GM23338 (cell line): ENCODE results near the gene SH3TC1. TPM values are rescaled to one million over a fixed set of nuclear protein-coding genes. Genes with fewer than 3 reads are reported as not detected.

Experiments used
- ATAC-seq: fragments of 200-7000 bp; cut with Tn5 transposase; 3 replicates; pipeline ENCODE4 v1.9.1; 2020
- DNase-seq: peaks from one replicate; pipeline ENCODE4 v3.0.0-alpha.2; 2015; ENCODE audit warnings: low spot score
- H2AFZ ChIP-seq: fragments of 200-600 bp; sonication (generic); 2 replicates; pipeline ENCODE4 v1.8.0; 2016; ENCODE audit warnings: antibody characterized with exemption, mild to moderate bottlenecking, moderate library complexity
- H3F3A ChIP-seq: fragments of 200-600 bp; sonication (generic); replicated peaks from 2 replicates; pipeline ENCODE4 v1.8.0; 2017; ENCODE audit warnings: antibody characterized with exemption, mixed run types, low read depth
- H3K27ac ChIP-seq: fragments of 200-600 bp; sonication (generic); 2 replicates; pipeline ENCODE4 v1.6.1; 2016; ENCODE audit warnings: low read depth
- H3K27me3 ChIP-seq: fragments of 200-600 bp; sonication (generic); 2 replicates; pipeline ENCODE4 v1.8.0; 2016; ENCODE audit warnings: mild to moderate bottlenecking, mixed run types, moderate library complexity; ENCODE audit not compliant: insufficient read depth
- H3K36me3 ChIP-seq: fragments of 200-600 bp; sonication (generic); 2 replicates; pipeline ENCODE4 v1.8.0; 2016; ENCODE audit warnings: mild to moderate bottlenecking; ENCODE audit not compliant: insufficient read depth
- H3K4me1 ChIP-seq: fragments of 200-600 bp; sonication (generic); 2 replicates; pipeline ENCODE4 v1.8.0; 2016; ENCODE audit warnings: mild to moderate bottlenecking, moderate library complexity; ENCODE audit not compliant: insufficient read depth
- H3K4me2 ChIP-seq: fragments of 200-600 bp; sonication (generic); 2 replicates; pipeline ENCODE4 v1.7.1; 2017; ENCODE audit warnings: mixed run types
- H3K4me3 ChIP-seq: fragments of 200-600 bp; sonication (generic); 2 replicates; pipeline ENCODE4 v1.6.1; 2016; ENCODE audit warnings: mixed run types
- H3K79me2 ChIP-seq: fragments of 200-600 bp; sonication (generic); replicated peaks from 2 replicates; pipeline ENCODE4 v1.8.0; 2017; ENCODE audit warnings: mild to moderate bottlenecking; ENCODE audit not compliant: insufficient read depth
- H3K9me2 ChIP-seq: fragments of 200-600 bp; sonication (generic); 2 replicates; pipeline ENCODE4 v1.8.0; 2017; ENCODE audit not compliant: insufficient read depth
- H4K20me1 ChIP-seq: fragments of 200-600 bp; sonication (generic); replicated peaks from 2 replicates; pipeline ENCODE4 v1.8.0; 2017; ENCODE audit warnings: mild to moderate bottlenecking; ENCODE audit not compliant: insufficient read depth
- H3K27ac Mint-ChIP-seq: 2 replicates; pipeline ENCODE4 v1.8.0; 2020; ENCODE audit warnings: inconsistent platforms, mild to moderate bottlenecking, moderate library complexity, mixed read lengths
- H3K27me3 Mint-ChIP-seq: 3 replicates; pipeline ENCODE4 v1.8.0; 2022; ENCODE audit warnings: low read depth, mild to moderate bottlenecking, moderate library complexity, mixed read lengths, inconsistent platforms; ENCODE audit not compliant: insufficient read depth, poor library complexity
- H3K36me3 Mint-ChIP-seq: 3 replicates; pipeline ENCODE4 v1.8.0; 2021; ENCODE audit warnings: low read depth, mild to moderate bottlenecking, inconsistent platforms, moderate library complexity, mixed read lengths
- H3K4me1 Mint-ChIP-seq: 3 replicates; pipeline ENCODE4 v1.8.0; 2020; ENCODE audit warnings: mild to moderate bottlenecking, inconsistent platforms, mixed read lengths
- H3K4me3 Mint-ChIP-seq: 3 replicates; pipeline ENCODE4 v1.8.0; 2021; ENCODE audit warnings: moderate library complexity, mild to moderate bottlenecking, inconsistent platforms, mixed read lengths
- H3K9me3 Mint-ChIP-seq: 3 replicates; pipeline ENCODE4 v1.8.0; 2020; ENCODE audit warnings: moderate library complexity, mild to moderate bottlenecking, inconsistent platforms, mixed read lengths
- CREB1 ChIP-seq: fragments of 250-450 bp; sonication (Bioruptor Pico); IDR thresholded peaks from 2 replicates; pipeline ENCODE4 v1.5.0; 2020; ENCODE audit warnings: low read depth, mild to moderate bottlenecking, moderate library complexity
- CTCF ChIP-seq, 2 experiments: fragments of 200-600 bp in 1 of 2; sonication (generic) in 1 of 2; conservative IDR thresholded peaks; 2 replicates each; pipeline versions ENCODE4 v1.5.1 to v1.6.1; 2016 to 2017; ENCODE audit warnings: antibody characterized with exemption in 2 of 2, low read depth in 2 of 2, mild to moderate bottlenecking in 2 of 2, moderate library complexity in 1 of 2
- JUNB ChIP-seq: IDR thresholded peaks from one replicate; pipeline ENCODE4 v1.6.1; 2016; ENCODE audit warnings: antibody characterized with exemption; ENCODE audit not compliant: unreplicated experiment
- ZNF114 ChIP-seq: fragments of 250-450 bp; sonication (Bioruptor Pico); IDR thresholded peaks from 2 replicates; pipeline ENCODE4 v1.5.0; 2020; ENCODE audit warnings: mild to moderate bottlenecking, moderate library complexity
- ZNF331 ChIP-seq: fragments of 250-450 bp; sonication (Bioruptor Pico); IDR thresholded peaks from 2 replicates; pipeline ENCODE4 v1.5.0; 2020; ENCODE audit warnings: low read depth, mild to moderate bottlenecking, moderate library complexity
- ZNF462 ChIP-seq: fragments of 250-450 bp; sonication (Bioruptor Pico); IDR thresholded peaks from 2 replicates; pipeline ENCODE4 v1.5.0; 2020; ENCODE audit warnings: mild to moderate bottlenecking, moderate library complexity
- polyA plus RNA-seq: library from polyadenylated mRNA; unstranded; fragments of >200 nt; fragmentation: Nextera tagmentation; extraction: Ambion mirVana; gene quantifications from 2 replicates; pipeline ENCODE4 v1.2.1, GENCODE V29; 2016
- total RNA-seq: library from RNA; depleted of rRNA; stranded (reverse); fragments of >200 nt; shearing (Covaris generic); gene quantifications from 2 replicates; pipeline ENCODE4 v1.2.3, GENCODE V29; 2014

Gene SH3TC1
- total and polyA plus RNA-seq, 2 experiments from 2014 or later, result 0.07 TPM; not detected in 1

GRCh38 chr4:8168832-8169598 is 30.1 kb upstream of the SH3TC1 start (continued):
- TF ChIP-seq ZNF462 (CRISPR knock-in tag) (no peak), ZNF331 (CRISPR knock-in tag) (no peak), ZNF114 (CRISPR knock-in tag) (no peak), CTCF (conservative IDR thresholded peaks at IDR 0.05; ENCODE audit: low read depth in 2 of 2) (no peak), JUNB (no peak)

- no peak overlapping the region for H3K4me3 ChIP-seq
- Mint-ChIP-seq H3K27ac (no peak overlapping the region), H3K36me3 (peaks cover 7% of the 10 kb centered on the region; the same call in 2 of the 3 replicates), H3K4me3 (no peak overlapping the region), H3K9me3 (peaks cover 19% of the 10 kb centered on the region), H3K4me1 (no peaks in the 10 kb centered on the region), H3K27me3 (no peaks in the 10 kb centered on the region)
- H3K36me3 ChIP-seq, result no peaks in the 10 kb centered on the region
- no peaks in the 10 kb centered on the region for H4K20me1 ChIP-seq
- no peak overlapping the region for H3K27ac ChIP-seq
- peaks cover 4% of the 10 kb centered on the region; the same call in 1 of the 2 replicates for H3K9me2 ChIP-seq
- DNase-seq (no peak), ATAC-seq (no peak)
- no peak overlapping the region for H3K4me2 ChIP-seq
- H3K79me2 ChIP-seq, result no peaks in the 10 kb centered on the region
- no peaks in the 10 kb centered on the region for H3F3A ChIP-seq
- H3K4me1 ChIP-seq, result no peaks in the 10 kb centered on the region
- no peak overlapping the region for H2AFZ ChIP-seq
- TF ChIP-seq CREB1 (CRISPR knock-in tag) (no peak), ZNF462 (CRISPR knock-in tag) (no peak)
- H3K27me3 ChIP-seq, result no peaks in the 10 kb centered on the region
Observed at GRCh38 chr4:8169763-8170162, 29.3 kb upstream of the SH3TC1 start.
